HepG2 (cell line): ENCODE measurements around the gene CRLF2. TPM values are rescaled to one million over a fixed set of nuclear protein-coding genes. Genes with fewer than 3 reads are reported as not detected.

Source experiments
- ATAC-seq: fragments of 200-7000 bp; cut with Tn5 transposase; 3 replicates; pipeline ENCODE4 v1.9.1; 2020; ENCODE audit warnings: mild to moderate bottlenecking, moderate library complexity
- BruUV-seq: library from RNA; stranded (reverse); fragments of 400-500 nt; replicated peaks from 2 replicates; lab custom pipeline; 2021; lab: Mats Ljungman, UMichigan
- CTCF ChIA-PET: fragments of 300-600 bp; formaldehyde crosslinking; extraction: SDS; loops from one replicate; lab custom pipeline; 2021; ENCODE audit warnings: low total read pairs, inconsistent platforms, low intra/inter-chr PET ratio; lab: Yijun Ruan, JAX
- POLR2A ChIA-PET: fragments of 350-600 bp; sonication (Branson Sonifier 250); formaldehyde crosslinking; loops from one replicate; lab custom pipeline; 2020; ENCODE audit warnings: antibody characterized with exemption, inconsistent platforms; lab: Yijun Ruan, JAX
- DNase-seq: peaks from one replicate; pipeline ENCODE4 v3.0.0-alpha.2; 2015; ENCODE audit warnings: low spot score
- FAIRE-seq: peaks from 3 replicates; lab custom pipeline; 2011; peaks lifted over from hg19 to GRCh38; lab: Jason Lieb, UNC
- H2AFZ ChIP-seq: one replicate; pipeline ENCODE4 v1.6.1; 2011; ENCODE audit warnings: low read length, inconsistent platforms
- H3K27ac ChIP-seq: fragments of 300-600 bp; 3 replicates; pipeline ENCODE4 v1.8.0; 2011; ENCODE audit warnings: mixed run types, mild to moderate bottlenecking, mixed read lengths, low read length, inconsistent platforms; ENCODE audit not compliant: insufficient read depth; ENCODE audit errors: extremely low read length
- H3K27me3 ChIP-seq, 2 experiments: fragments of 200-600 bp in 1 of 2; 2 replicates in 1 of 2; 3 replicates in 1 of 2; pipeline versions ENCODE4 v1.6.0 to v1.8.0; 2011; ENCODE audit warnings: low read length in 2 of 2, mild to moderate bottlenecking in 2 of 2, moderate library complexity in 2 of 2, inconsistent platforms in 1 of 2; ENCODE audit not compliant: insufficient read depth in 2 of 2, control insufficient read depth in 1 of 2
- H3K36me3 ChIP-seq, 2 experiments: fragments of 200-600 bp in 1 of 2; replicated peaks in 1 of 2; 2 replicates in 1 of 2; 3 replicates in 1 of 2; pipeline versions ENCODE4 v1.5.1 to v1.8.0; 2011; ENCODE audit warnings: low read length in 2 of 2, inconsistent platforms in 1 of 2; ENCODE audit not compliant: insufficient read depth in 2 of 2, control insufficient read depth in 1 of 2
- H3K4me1 ChIP-seq: 2 replicates; pipeline ENCODE4 v1.5.1; 2012; ENCODE audit warnings: low read length, inconsistent platforms; ENCODE audit not compliant: insufficient read depth
- H3K4me2 ChIP-seq: 2 replicates; pipeline ENCODE4 v1.6.0; 2011; ENCODE audit warnings: low read depth, low read length, inconsistent platforms
- H3K4me3 ChIP-seq, 3 experiments: fragments of 200-600 bp in 1 of 3; sonication (generic), shearing (Covaris generic) in 1 of 3; replicated peaks in 1 of 3; 2 replicates each; pipeline ENCODE4 v1.5.1; 2011 to 2016; ENCODE audit warnings: low read length in 3 of 3, inconsistent platforms in 2 of 3, low read depth in 2 of 3, mild to moderate bottlenecking in 2 of 3, control low read depth in 1 of 3, mixed read lengths in 1 of 3; ENCODE audit not compliant: insufficient read depth in 1 of 3
- H3K79me2 ChIP-seq: one replicate; pipeline ENCODE4 v1.6.1; 2011; ENCODE audit warnings: low read length, inconsistent platforms; ENCODE audit not compliant: insufficient read depth
- H3K9ac ChIP-seq: 2 replicates; pipeline ENCODE4 v1.6.0; 2011; ENCODE audit warnings: mild to moderate bottlenecking, low read depth, low read length, inconsistent platforms; ENCODE audit not compliant: insufficient read depth
- H3K9me3 ChIP-seq: 2 replicates; pipeline ENCODE4 v1.5.1; 2012; ENCODE audit warnings: mild to moderate bottlenecking, low read length
- H4K20me1 ChIP-seq: 2 replicates; pipeline ENCODE4 v1.6.0; 2011; ENCODE audit warnings: inconsistent platforms, mild to moderate bottlenecking, low read length, moderate library complexity; ENCODE audit not compliant: insufficient read depth
- ARNT ChIP-seq: fragments of 450-650 bp; IDR thresholded peaks from 2 replicates; pipeline ENCODE4 v1.6.1; 2017
- ATF5 ChIP-seq: sonication (generic); formaldehyde crosslinking; IDR thresholded peaks from 2 replicates; pipeline ENCODE4 v1.4.0; 2020; ENCODE audit warnings: mild to moderate bottlenecking, low read depth, missing genetic modification reagents
- IRX3 ChIP-seq: sonication (generic); formaldehyde crosslinking; IDR thresholded peaks from 2 replicates; pipeline ENCODE4 v1.8.1; 2023; ENCODE audit warnings: mild to moderate bottlenecking, low read depth, missing genetic modification reagents, borderline replicate concordance
- KLF12 ChIP-seq: sonication (generic); formaldehyde crosslinking; IDR thresholded peaks from 2 replicates; pipeline ENCODE4 v1.4.0; 2020; ENCODE audit warnings: missing genetic modification reagents, borderline replicate concordance
- MLXIP ChIP-seq: sonication (generic); formaldehyde crosslinking; IDR thresholded peaks from 2 replicates; pipeline ENCODE4 v1.9.0; 2021; ENCODE audit warnings: missing genetic modification reagents, borderline replicate concordance
- NFATC3 ChIP-seq: sonication (generic); formaldehyde crosslinking; IDR thresholded peaks from 2 replicates; pipeline ENCODE4 v1.5.1; 2020; ENCODE audit warnings: mild to moderate bottlenecking, missing genetic modification reagents
- NFE2 ChIP-seq: sonication (generic); formaldehyde crosslinking; IDR thresholded peaks from 2 replicates; pipeline ENCODE4 v1.4.0; 2020; ENCODE audit warnings: missing genetic modification reagents
- NFIC ChIP-seq: IDR thresholded peaks from 2 replicates; pipeline ENCODE4 v1.6.1; 2012; ENCODE audit warnings: mild to moderate bottlenecking, low read length, inconsistent platforms
- ONECUT2 ChIP-seq: sonication (generic); formaldehyde crosslinking; IDR thresholded peaks from 2 replicates; pipeline ENCODE4 v1.4.0; 2020; ENCODE audit warnings: missing genetic modification reagents
- RBAK ChIP-seq: sonication (generic); formaldehyde crosslinking; IDR thresholded peaks from 2 replicates; pipeline ENCODE4 v1.5.1; 2020; ENCODE audit warnings: mild to moderate bottlenecking, missing genetic modification reagents
- SNAPC5 ChIP-seq: sonication (generic); formaldehyde crosslinking; IDR thresholded peaks from 2 replicates; pipeline ENCODE4 v1.8.1; 2023; ENCODE audit warnings: mild to moderate bottlenecking, missing genetic modification reagents, borderline replicate concordance
- TBX3 ChIP-seq: fragments of 450-650 bp; IDR thresholded peaks from 2 replicates; pipeline ENCODE4 v1.6.1; 2017; ENCODE audit warnings: antibody characterized with exemption, mild to moderate bottlenecking, inconsistent platforms, borderline replicate concordance
- THAP11 ChIP-seq: IDR thresholded peaks from 2 replicates; pipeline ENCODE4 v1.6.1; 2016; ENCODE audit warnings: missing biosample characterization, missing genetic modification reagents
- ZNF20 ChIP-seq: sonication (generic); formaldehyde crosslinking; IDR thresholded peaks from 2 replicates; pipeline ENCODE4 v1.4.0; 2020; ENCODE audit warnings: mild to moderate bottlenecking, moderate library complexity, missing genetic modification reagents
- ZNF30 ChIP-seq: sonication (generic); formaldehyde crosslinking; IDR thresholded peaks from 2 replicates; pipeline ENCODE4 v1.5.0; 2020; ENCODE audit warnings: mild to moderate bottlenecking, missing genetic modification reagents
- ZNF709 ChIP-seq: sonication (generic); formaldehyde crosslinking; IDR thresholded peaks from 2 replicates; pipeline ENCODE4 v1.5.0; 2020; ENCODE audit warnings: mild to moderate bottlenecking, missing genetic modification reagents
- WGBS: methylation state at CpG from one replicate; pipeline ENCODE4 v1.1.6; 2017; ENCODE audit warnings: low lambda C conversion rate; 5-methylcytosine and 5-hydroxymethylcytosine counted together
- in situ Hi-C: cut with HindIII; loops from 2 replicates; pipeline ENCODE4 v1.10.0; 2017; ENCODE audit warnings: low pct_unique_long_range_greater_than_20kb; ENCODE audit not compliant: extremely low pct_ligation_motif_present
- intact Hi-C: fragments of 100-400 bp; cut with micrococcal nuclease; formaldehyde crosslinking; loops from one replicate; pipeline ENCODE4 v1.10.0; 2022; ENCODE audit not compliant: unreplicated experiment
- polyA plus RNA-seq, 8 experiments: library from polyadenylated mRNA; depleted of rRNA in 3 of 8; stranded (reverse) in 7 of 8; unstranded in 1 of 8; fragments of >200 nt; fragmentation: Illumina TruSeq in 4 of 8; extraction: Trizol in 4 of 8; gene quantifications; 2 replicates each; pipeline versions ENCODE4 v1.2.1 to v1.2.3, GENCODE V29; 2011 to 2016; ENCODE audit warnings: low read depth in 4 of 8, missing spikeins in 1 of 8, mixed read lengths in 1 of 8; ENCODE audit not compliant: insufficient read depth in 1 of 8
- total RNA-seq, 5 experiments: library from RNA; depleted of rRNA; stranded (reverse); fragments of >200 nt; fragmentation: Illumina TruSeq; extraction: Trizol; gene quantifications; 2 replicates each; pipeline ENCODE4 v1.2.3, GENCODE V29; 2016; ENCODE audit warnings: low read depth in 1 of 5

The CRLF2 gene
- total and polyA plus RNA-seq, 2 of the 13 experiments (the other 11 are each of a cell fraction or from before 2014, with no cell fraction given): not detected

- Histone ChIP-seq H2AFZ (no peak overlapping the region), H3K4me3 (no peak overlapping the region), H3K27ac (no peak overlapping the region), H3K9ac (no peak overlapping the region), H4K20me1 (no peaks in the 10 kb centered on the region), H3K4me1 (no peaks in the 10 kb centered on the region), H3K27me3 (no peaks in the 10 kb centered on the region), H3K36me3 (no peaks in the 10 kb centered on the region), H3K79me2 (no peaks in the 10 kb centered on the region), H3K9me3 (no peaks in the 10 kb centered on the region), H3K4me2 (no peak overlapping the region)
- CTCF ChIA-PET: no interaction called here
- 9% methylated on average over 1 of the region's 1 CpG for WGBS
- in situ Hi-C loops: no loop called here
- BruUV-seq: no TSS peak
- intact Hi-C loops: no loop called here
- no peak for DNase-seq
- POLR2A ChIA-PET: no interaction called here
- no peak for TF ChIP-seq ARNT
- no peak for TF ChIP-seq IRX3 (CRISPR knock-in tag)
- TF ChIP-seq THAP11 (CRISPR knock-in tag): no peak
- no peak for TF ChIP-seq ZNF20 (CRISPR knock-in tag)
- TF ChIP-seq TBX3: no peak
- TF ChIP-seq ATF5 (CRISPR knock-in tag): no peak
- TF ChIP-seq SNAPC5: no peak
- TF ChIP-seq RBAK (CRISPR knock-in tag): no peak
- TF ChIP-seq NFATC3 (CRISPR knock-in tag): no peak
- no peak for TF ChIP-seq KLF12 (CRISPR knock-in tag)
- TF ChIP-seq ZNF709: no peak
- TF ChIP-seq NFIC: no peak
- TF ChIP-seq MLXIP (CRISPR knock-in tag): no peak
- no peak for TF ChIP-seq NFE2
- TF ChIP-seq ZNF30 (CRISPR knock-in tag): no peak
- TF ChIP-seq ONECUT2 (CRISPR knock-in tag): no peak
- TF ChIP-seq, all 625 proteins: peak for 0
- ATAC-seq (no peak), FAIRE-seq (no peak)
Measured at GRCh38 chrX:1210844-1211243, 1.6 kb downstream of the CRLF2 start.
